Kidney (tissue), 14 donors: ENCODE data around the gene THRB. TPM values are rescaled to one million over a fixed set of nuclear protein-coding genes. Genes with fewer than 3 reads are reported as not detected.

Source experiments
- DNase-seq, 5 donors: peaks; one replicate each; pipeline ENCODE4 v3.0.0-alpha.2; 2013 to 2020
- FAIRE-seq: peaks from 2 replicates; lab custom pipeline; 2012; peaks lifted over from hg19 to GRCh38; lab: Jason Lieb, UNC
- H3K27ac ChIP-seq, 2 donors: one replicate each; pipeline ENCODE4 v1.7.0; 2013; ENCODE audit warnings: low read depth in 2 of 2, low read length in 2 of 2, inconsistent platforms in 1 of 2
- H3K27me3 ChIP-seq: one replicate; pipeline ENCODE4 v1.7.1; 2013; ENCODE audit warnings: low read length, inconsistent platforms; ENCODE audit not compliant: control insufficient read depth, insufficient read depth
- H3K36me3 ChIP-seq, 3 donors: one replicate each; pipeline versions ENCODE4 v1.7.0 to v1.7.1; 2013; ENCODE audit warnings: low read length in 3 of 3, control low read depth in 1 of 3, inconsistent platforms in 1 of 3; ENCODE audit not compliant: insufficient read depth in 3 of 3, control insufficient read depth in 2 of 3
- H3K4me1 ChIP-seq, 3 donors: one replicate each; pipeline versions ENCODE4 v1.7.0 to v1.7.1; 2013; ENCODE audit warnings: low read length in 3 of 3, inconsistent platforms in 1 of 3, low read depth in 1 of 3; ENCODE audit not compliant: control insufficient read depth in 2 of 3, insufficient read depth in 2 of 3
- H3K4me3 ChIP-seq, 3 donors: one replicate each; pipeline versions ENCODE4 v1.7.0 to v1.8.1; 2013; ENCODE audit warnings: low read length in 3 of 3, control low read depth in 1 of 3, inconsistent platforms in 1 of 3
- H3K9ac ChIP-seq, 3 donors: one replicate each; pipeline versions ENCODE4 v1.7.0 to v1.7.1; 2013; ENCODE audit warnings: low read length in 3 of 3, control low read depth in 1 of 3, inconsistent platforms in 1 of 3
- H3K9me3 ChIP-seq, 3 donors: one replicate each; pipeline versions ENCODE4 v1.7.0 to v1.7.1; 2013; ENCODE audit warnings: low read length in 3 of 3, control low read depth in 1 of 3, inconsistent platforms in 1 of 3; ENCODE audit not compliant: control insufficient read depth in 2 of 3, insufficient read depth in 1 of 3
- CTCF ChIP-seq: IDR thresholded peaks from 3 replicates; pipeline ENCODE4 v1.5.1; 2012; ENCODE audit warnings: mild to moderate bottlenecking, moderate library complexity, borderline replicate concordance; ENCODE audit not compliant: insufficient read depth; ENCODE audit errors: extremely low read depth
- intact Hi-C: fragments of 100-400 bp; cut with DNase I; formaldehyde crosslinking; loops from one replicate; pipeline ENCODE4 v1.11.1; 2022
- polyA plus RNA-seq: library from polyadenylated mRNA; stranded (reverse); fragments of 350-450 nt; fragmentation: Illumina TruSeq; extraction: RNeasy Lipid Tissue Mini Kit (QIAGEN cat#74804); gene quantifications from one replicate; pipeline ENCODE4 v1.2.3, GENCODE V29; 2014; ENCODE audit warnings: low read depth, low replicate concordance; ENCODE audit not compliant: insufficient read depth
- total RNA-seq: library from RNA; stranded (reverse); fragmentation: NEBNext Ultra II Directional; extraction: Animal tissue kit (Norgen Biotek cat#: 25700); gene quantifications from one replicate; pipeline ENCODE4 v1.2.1, GENCODE V29; 2021
- donor health status: control.
- donor health status: control.
- donor health status: control.
- donor health status: control.
- donor health status: control.
- donor health status: DM: yes; HTN: yes; CAD: no.
- donor health status: Normal renal cell carcinoma (clear cell type).

Gene THRB
- total and polyA plus RNA-seq, 2 donors from 2014 or later: 4.5 to 17.2 TPM

- no peak for TF ChIP-seq CTCF
- H3K4me1 ChIP-seq: peaks cover 0 to 2% (median 1%) of the 10 kb centered on the region in 3 donors
- no peak for FAIRE-seq
These were observed 183.8 kb downstream of the THRB start for GRCh38 chr3:24310887-24311286.

GRCh38 chr3:24306518-24306917 lies 188.1 kb downstream of the THRB start:
- intact Hi-C loops: no loop called here
- H3K4me3 ChIP-seq: no peak overlapping the region
- peaks cover 0 to 12% (median 2%) of the 10 kb centered on the region in 3 donors for H3K4me1 ChIP-seq
- no peaks in the 10 kb centered on the region for H3K27me3 ChIP-seq
- H3K9ac ChIP-seq: no peak overlapping the region
- DNase-seq: no peak
- no peaks in the 10 kb centered on the region for H3K9me3 ChIP-seq
- no peak for TF ChIP-seq CTCF
- no peak overlapping the region for H3K27ac ChIP-seq
- no peaks in the 10 kb centered on the region for H3K36me3 ChIP-seq
- no peak for FAIRE-seq

More at GRCh38 chr3:24310887-24311286, 183.8 kb downstream of the THRB start:
- Histone ChIP-seq H3K27ac (no peak overlapping the region), H3K27me3 (no peaks in the 10 kb centered on the region), H3K36me3 (no peaks in the 10 kb centered on the region), H3K9ac (no peak overlapping the region), H3K9me3 (no peaks in the 10 kb centered on the region), H3K4me3 (no peak overlapping the region)
- no peak for DNase-seq
- intact Hi-C loops: no loop called here

GRCh38 chr3:24305795-24306467 lies 188.7 kb downstream of the THRB start:
- TF ChIP-seq CTCF: no peak
- Histone ChIP-seq H3K4me3 (no peak overlapping the region), H3K27ac (no peak overlapping the region), H3K9me3 (no peaks in the 10 kb centered on the region), H3K27me3 (no peaks in the 10 kb centered on the region), H3K4me1 (peaks cover 0 to 12% (median 2%) of the 10 kb centered on the region in 3 donors), H3K9ac (no peak overlapping the region), H3K36me3 (no peaks in the 10 kb centered on the region)
- intact Hi-C loops: no loop called here
- DNase-seq (peak in 4 of 5 donors; percentile 65 to 80 (median 72)), FAIRE-seq (no peak)
